SK-N-SH (cell line): ENCODE results near the gene MAPK14. TPM values are rescaled to one million over a fixed set of nuclear protein-coding genes. Genes with fewer than 3 reads are reported as not detected.

Experiments used
- CTCF ChIA-PET: fragments of 300-600, 350-600 bp; formaldehyde crosslinking; extraction: SDS; loops from one replicate; lab custom pipeline; 2021; lab: Yijun Ruan, JAX
- POLR2A ChIA-PET: fragments of 350-600 bp; sonication (Branson Sonifier 250); formaldehyde crosslinking; extraction: SDS; loops from one replicate; lab custom pipeline; 2020; ENCODE audit warnings: antibody characterized with exemption, inconsistent platforms; lab: Yijun Ruan, JAX
- DNase-seq: peaks from one replicate; pipeline ENCODE4 v3.0.0; 2012
- H2AFZ ChIP-seq: fragments of 200-600 bp; sonication (generic); 2 replicates; pipeline ENCODE4 v1.8.1; 2016; ENCODE audit warnings: antibody characterized with exemption, mild to moderate bottlenecking, low read depth
- H3F3A ChIP-seq: fragments of 200-600 bp; sonication (generic); replicated peaks from 2 replicates; pipeline ENCODE3; 2016; ENCODE audit warnings: antibody characterized with exemption, mild to moderate bottlenecking; ENCODE audit not compliant: insufficient read depth
- H3K27ac ChIP-seq, 2 experiments: fragments of 200-500 bp in 1 of 2; fragments of 200-600 bp in 1 of 2; sonication (Bioruptor generic) in 1 of 2; sonication (generic), shearing (Covaris generic) in 1 of 2; 2 replicates each; pipeline versions ENCODE4 v1.5.1 to v1.6.1; 2014 to 2016; ENCODE audit warnings: low read depth in 2 of 2, inconsistent platforms in 1 of 2, low read length in 1 of 2, mild to moderate bottlenecking in 1 of 2, mixed read lengths in 1 of 2
- H3K27me3 ChIP-seq: fragments of 200-600 bp; sonication (generic), shearing (Covaris generic); 2 replicates; pipeline ENCODE4 v1.6.1; 2016; ENCODE audit warnings: mixed run types; ENCODE audit not compliant: insufficient read depth
- H3K36me3 ChIP-seq, 2 experiments: fragments of 200-500 bp in 1 of 2; fragments of 200-600 bp in 1 of 2; sonication (Bioruptor generic) in 1 of 2; sonication (generic) in 1 of 2; replicated peaks in 1 of 2; 2 replicates each; pipeline versions ENCODE3 to v1.5.1; 2014 to 2016; ENCODE audit warnings: low read length in 1 of 2, mild to moderate bottlenecking in 1 of 2; ENCODE audit not compliant: insufficient read depth in 2 of 2, control insufficient read depth in 1 of 2
- H3K4me1 ChIP-seq, 2 experiments: fragments of 200-500 bp in 1 of 2; fragments of 200-600 bp in 1 of 2; sonication (Bioruptor generic) in 1 of 2; sonication (generic), shearing (Covaris generic) in 1 of 2; 2 replicates each; pipeline versions ENCODE4 v1.5.1 to v1.6.1; 2014 to 2016; ENCODE audit warnings: low read depth in 1 of 2, low read length in 1 of 2, mixed run types in 1 of 2; ENCODE audit not compliant: insufficient read depth in 2 of 2, control insufficient read depth in 1 of 2
- H3K4me2 ChIP-seq: fragments of 200-600 bp; sonication (generic), shearing (Covaris generic); 2 replicates; pipeline ENCODE4 v1.6.1; 2017; ENCODE audit warnings: mixed run types
- H3K4me3 ChIP-seq, 2 experiments: fragments of 200-500 bp in 1 of 2; fragments of 200-600 bp in 1 of 2; sonication (Bioruptor generic) in 1 of 2; sonication (generic), shearing (Covaris generic) in 1 of 2; 2 replicates each; pipeline versions ENCODE4 v1.5.1 to v1.8.1; 2014 to 2016; ENCODE audit warnings: low read depth in 2 of 2, inconsistent platforms in 1 of 2, low read length in 1 of 2, mild to moderate bottlenecking in 1 of 2, mixed read lengths in 1 of 2, moderate library complexity in 1 of 2
- H3K79me2 ChIP-seq: fragments of 200-600 bp; sonication (generic); 2 replicates; pipeline ENCODE4 v1.8.1; 2017; ENCODE audit warnings: mild to moderate bottlenecking; ENCODE audit not compliant: insufficient read depth
- H3K9ac ChIP-seq: fragments of 200-600 bp; sonication (generic); 2 replicates; pipeline ENCODE4 v1.6.1; 2017; ENCODE audit warnings: mixed run types
- H3K9me2 ChIP-seq: fragments of 200-600 bp; sonication (generic); 2 replicates; pipeline ENCODE4 v1.6.1; 2017; ENCODE audit warnings: mixed run types
- H3K9me3 ChIP-seq: fragments of 200-600 bp; sonication (generic); 2 replicates; pipeline ENCODE4 v1.6.1; 2017; ENCODE audit warnings: mixed run types, mild to moderate bottlenecking, moderate library complexity
- H4K20me1 ChIP-seq: fragments of 200-600 bp; sonication (generic); 2 replicates; pipeline ENCODE4 v1.6.1; 2017; ENCODE audit warnings: mild to moderate bottlenecking, mixed run types; ENCODE audit not compliant: insufficient read depth
- CHD2 ChIP-seq: fragments of 150-350 bp; IDR thresholded peaks from 2 replicates; pipeline ENCODE4 v1.6.1; 2018; ENCODE audit warnings: low read length; ENCODE audit not compliant: partially characterized antibody
- EZH2phosphoT487 ChIP-seq: fragments of 200-600 bp; sonication (generic); IDR thresholded peaks from 2 replicates; pipeline ENCODE4 v1.6.1; 2017; ENCODE audit warnings: low read depth, mixed run types, mild to moderate bottlenecking, antibody characterized with exemption, moderate library complexity, borderline replicate concordance
- FOXJ3 ChIP-seq: sonication (generic); formaldehyde crosslinking; IDR thresholded peaks from 2 replicates; pipeline ENCODE4 v1.5.1; 2020; ENCODE audit warnings: mild to moderate bottlenecking, missing genetic modification reagents
- GATA2 ChIP-seq: sonication (generic); formaldehyde crosslinking; IDR thresholded peaks from 2 replicates; pipeline ENCODE4 v1.5.0; 2020; ENCODE audit warnings: mild to moderate bottlenecking, missing genetic modification reagents
- JUND ChIP-seq: IDR thresholded peaks from 2 replicates; pipeline ENCODE4 v1.4.0; 2012
- MXI1 ChIP-seq: IDR thresholded peaks from 2 replicates; pipeline ENCODE4 v1.6.1; 2012; ENCODE audit warnings: mild to moderate bottlenecking, low read depth, low read length, improper control_type of control experiment
- NRF1 ChIP-seq: IDR thresholded peaks from 2 replicates; pipeline ENCODE4 v1.6.1; 2012; ENCODE audit warnings: low read depth, mild to moderate bottlenecking, low read length
- POLR2AphosphoS5 ChIP-seq: IDR thresholded peaks from 2 replicates; pipeline ENCODE4 v1.6.1; 2012; ENCODE audit warnings: low read depth, low read length
- RAD21 ChIP-seq: IDR thresholded peaks from 2 replicates; pipeline ENCODE4 v1.6.1; 2012; ENCODE audit warnings: mild to moderate bottlenecking, low read length
- RCOR1 ChIP-seq: fragments of 150-350 bp; IDR thresholded peaks from 2 replicates; pipeline ENCODE4 v1.6.1; 2017; ENCODE audit warnings: antibody characterized with exemption, low read length
- SIN3A ChIP-seq: IDR thresholded peaks from 2 replicates; pipeline ENCODE4 v1.6.1; 2012; ENCODE audit warnings: low read depth, mild to moderate bottlenecking, low read length, moderate library complexity, borderline replicate concordance
- WGBS: methylation state at CpG from one replicate; pipeline ENCODE4 v1.1.6; 2017; ENCODE audit warnings: low lambda C conversion rate; 5-methylcytosine and 5-hydroxymethylcytosine counted together
- polyA plus RNA-seq, 3 experiments: library from polyadenylated mRNA; depleted of rRNA; stranded (reverse); fragments of >200 nt; gene quantifications; 2 replicates each; pipeline ENCODE4 v1.2.3, GENCODE V29; 2012
- TF ChIP-seq, protein P1 (sequence below): fragments of 150-350 bp; IDR thresholded peaks from 2 replicates; pipeline ENCODE4 v1.6.1; 2016; ENCODE audit warnings: mild to moderate bottlenecking, low read depth, low read length
- TF ChIP-seq, protein P2 (sequence below): fragments of 150-350 bp; IDR thresholded peaks from 2 replicates; pipeline ENCODE4 v1.6.1; 2017; ENCODE audit warnings: antibody characterized with exemption, low read length, low read depth, borderline replicate concordance
- TF ChIP-seq, protein P3 (sequence below): IDR thresholded peaks from 2 replicates; pipeline ENCODE4 v1.6.1; 2012; ENCODE audit warnings: mild to moderate bottlenecking, low read depth, low read length, moderate library complexity

The MAPK14 gene
- polyA plus RNA-seq, 1 of the 3 experiments (the other 2 are of a cell fraction) = 19.8 TPM

DNA sequence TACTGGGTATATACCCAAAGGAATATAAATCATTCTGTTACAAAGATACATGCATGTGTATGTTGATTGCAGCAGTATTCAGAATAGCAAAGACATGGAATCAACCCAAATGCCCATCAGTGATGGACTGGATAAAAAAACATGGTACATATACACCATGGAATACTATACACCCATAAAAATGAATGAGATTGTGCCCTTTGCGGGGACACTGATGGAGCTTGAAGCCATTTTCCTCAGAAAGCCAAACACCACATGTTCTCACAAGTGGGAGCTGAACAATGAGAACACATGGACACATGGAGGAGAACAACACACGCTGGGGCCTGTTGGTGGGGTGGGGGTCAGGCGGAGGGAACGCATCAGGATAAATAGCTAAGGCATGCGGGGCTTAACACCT is 61.4 kb downstream of the MAPK14 start:
- H3K79me2 ChIP-seq = no peaks in the 10 kb centered on the region
- no peak overlapping the region for H3K4me3 ChIP-seq
- H2AFZ ChIP-seq = no peak overlapping the region
- peaks cover 18 to 31% of the 10 kb centered on the region in 2 experiments for H3K36me3 ChIP-seq
- peaks cover 6% of the 10 kb centered on the region; the same call in 1 of the 2 replicates for H3K9me3 ChIP-seq
- TF ChIP-seq MXI1 (no peak), NRF1 (no peak), FOXJ3 (CRISPR knock-in tag) (no peak), RCOR1 (no peak), CHD2 (no peak), GATA2 (CRISPR knock-in tag) (no peak), SIN3A (no peak), POLR2AphosphoS5 (no peak), JUND (no peak), RAD21 (no peak), EZH2phosphoT487 (no peak)
- TF ChIP-seq, protein P1, sequence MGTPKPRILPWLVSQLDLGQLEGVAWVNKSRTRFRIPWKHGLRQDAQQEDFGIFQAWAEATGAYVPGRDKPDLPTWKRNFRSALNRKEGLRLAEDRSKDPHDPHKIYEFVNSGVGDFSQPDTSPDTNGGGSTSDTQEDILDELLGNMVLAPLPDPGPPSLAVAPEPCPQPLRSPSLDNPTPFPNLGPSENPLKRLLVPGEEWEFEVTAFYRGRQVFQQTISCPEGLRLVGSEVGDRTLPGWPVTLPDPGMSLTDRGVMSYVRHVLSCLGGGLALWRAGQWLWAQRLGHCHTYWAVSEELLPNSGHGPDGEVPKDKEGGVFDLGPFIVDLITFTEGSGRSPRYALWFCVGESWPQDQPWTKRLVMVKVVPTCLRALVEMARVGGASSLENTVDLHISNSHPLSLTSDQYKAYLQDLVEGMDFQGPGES = no peak
- TF ChIP-seq, protein P2, sequence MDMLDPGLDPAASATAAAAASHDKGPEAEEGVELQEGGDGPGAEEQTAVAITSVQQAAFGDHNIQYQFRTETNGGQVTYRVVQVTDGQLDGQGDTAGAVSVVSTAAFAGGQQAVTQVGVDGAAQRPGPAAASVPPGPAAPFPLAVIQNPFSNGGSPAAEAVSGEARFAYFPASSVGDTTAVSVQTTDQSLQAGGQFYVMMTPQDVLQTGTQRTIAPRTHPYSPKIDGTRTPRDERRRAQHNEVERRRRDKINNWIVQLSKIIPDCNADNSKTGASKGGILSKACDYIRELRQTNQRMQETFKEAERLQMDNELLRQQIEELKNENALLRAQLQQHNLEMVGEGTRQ = no peak
- TF ChIP-seq, protein P3, sequence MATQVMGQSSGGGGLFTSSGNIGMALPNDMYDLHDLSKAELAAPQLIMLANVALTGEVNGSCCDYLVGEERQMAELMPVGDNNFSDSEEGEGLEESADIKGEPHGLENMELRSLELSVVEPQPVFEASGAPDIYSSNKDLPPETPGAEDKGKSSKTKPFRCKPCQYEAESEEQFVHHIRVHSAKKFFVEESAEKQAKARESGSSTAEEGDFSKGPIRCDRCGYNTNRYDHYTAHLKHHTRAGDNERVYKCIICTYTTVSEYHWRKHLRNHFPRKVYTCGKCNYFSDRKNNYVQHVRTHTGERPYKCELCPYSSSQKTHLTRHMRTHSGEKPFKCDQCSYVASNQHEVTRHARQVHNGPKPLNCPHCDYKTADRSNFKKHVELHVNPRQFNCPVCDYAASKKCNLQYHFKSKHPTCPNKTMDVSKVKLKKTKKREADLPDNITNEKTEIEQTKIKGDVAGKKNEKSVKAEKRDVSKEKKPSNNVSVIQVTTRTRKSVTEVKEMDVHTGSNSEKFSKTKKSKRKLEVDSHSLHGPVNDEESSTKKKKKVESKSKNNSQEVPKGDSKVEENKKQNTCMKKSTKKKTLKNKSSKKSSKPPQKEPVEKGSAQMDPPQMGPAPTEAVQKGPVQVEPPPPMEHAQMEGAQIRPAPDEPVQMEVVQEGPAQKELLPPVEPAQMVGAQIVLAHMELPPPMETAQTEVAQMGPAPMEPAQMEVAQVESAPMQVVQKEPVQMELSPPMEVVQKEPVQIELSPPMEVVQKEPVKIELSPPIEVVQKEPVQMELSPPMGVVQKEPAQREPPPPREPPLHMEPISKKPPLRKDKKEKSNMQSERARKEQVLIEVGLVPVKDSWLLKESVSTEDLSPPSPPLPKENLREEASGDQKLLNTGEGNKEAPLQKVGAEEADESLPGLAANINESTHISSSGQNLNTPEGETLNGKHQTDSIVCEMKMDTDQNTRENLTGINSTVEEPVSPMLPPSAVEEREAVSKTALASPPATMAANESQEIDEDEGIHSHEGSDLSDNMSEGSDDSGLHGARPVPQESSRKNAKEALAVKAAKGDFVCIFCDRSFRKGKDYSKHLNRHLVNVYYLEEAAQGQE = no peak
- TF ChIP-seq, all 33 proteins: peak for 0
- no peaks in the 10 kb centered on the region for H3K4me1 ChIP-seq
- no peaks in the 10 kb centered on the region for H3K9me2 ChIP-seq
- H3K4me2 ChIP-seq = no peak overlapping the region
- H4K20me1 ChIP-seq = no peaks in the 10 kb centered on the region
- no peaks in the 10 kb centered on the region for H3K27me3 ChIP-seq
- DNase-seq = no peak
- H3F3A ChIP-seq = peaks cover 5% of the 10 kb centered on the region
- POLR2A ChIA-PET = no interaction called here
- H3K9ac ChIP-seq = no peak overlapping the region
- no peak overlapping the region for H3K27ac ChIP-seq
- WGBS = 96% methylated on average over 5 of the region's 5 CpGs
- CTCF ChIA-PET = interaction anchor here (1.6 kb wide), 1 partner anchor 62 kb away, joined by 4 read pairs; the partner anchor contains the start of gene MAPK14
